Measurements from ENCODE around the gene SOWAHA.

Gene SOWAHA

DNA sequence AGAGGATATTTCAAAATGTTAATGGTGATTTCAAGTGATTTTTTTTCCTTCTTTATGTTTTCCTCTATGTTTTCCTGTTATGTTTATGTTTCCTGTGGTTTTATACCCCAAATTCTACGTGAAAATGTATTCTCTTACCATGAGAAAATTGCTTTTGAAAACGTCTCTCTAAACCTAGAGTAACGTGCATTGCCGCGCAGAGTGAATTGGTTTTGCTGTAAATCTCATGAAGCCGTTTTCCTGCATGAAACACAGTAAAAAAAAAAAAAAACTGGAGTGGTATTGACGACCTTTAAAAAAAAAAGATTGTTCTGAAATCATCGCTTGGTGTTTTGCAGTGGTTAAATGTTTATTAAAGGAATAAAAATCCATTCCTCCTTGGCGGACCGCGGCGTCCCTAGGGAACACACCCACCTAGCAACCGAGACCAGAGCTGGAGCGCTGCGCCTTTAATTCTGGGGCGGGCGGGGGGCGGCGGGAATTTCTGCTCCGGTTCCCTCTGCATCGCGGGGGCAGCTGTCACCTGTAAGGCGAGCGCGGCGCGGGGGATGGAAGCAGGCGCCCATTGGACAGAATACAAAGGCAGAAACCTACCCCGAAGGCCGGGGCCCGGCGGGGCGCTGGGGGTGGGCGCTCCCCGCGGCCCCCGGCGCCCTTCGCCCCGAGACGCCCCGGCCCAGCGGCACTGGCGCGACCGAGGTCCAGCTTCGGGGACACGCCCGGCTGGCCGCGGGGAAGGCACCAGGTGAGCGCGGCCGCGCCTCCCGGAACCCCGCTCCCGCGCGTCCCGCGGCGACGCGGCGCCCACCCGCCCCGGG is at the start of gene SOWAHA:
TSS of gene SOWAHA (plus strand) at position 522 of the 818 bp plus-strand sequence. CDS start 320 bp downstream, outside the sequence.
- H3K9me3 ChIP-seq (replicated peaks; ENCODE audit: insufficient read depth, low read length), result no peaks in the 10 kb centered on the region
- H4K20me1 ChIP-seq (ENCODE audit: insufficient read depth, low read length), result no peaks in the 10 kb centered on the region
- no peak for DNase-seq
- H3K9me2 ChIP-seq (replicated peaks; ENCODE audit: insufficient read depth, low read length), result no peaks in the 10 kb centered on the region
- TF ChIP-seq, protein P1, sequence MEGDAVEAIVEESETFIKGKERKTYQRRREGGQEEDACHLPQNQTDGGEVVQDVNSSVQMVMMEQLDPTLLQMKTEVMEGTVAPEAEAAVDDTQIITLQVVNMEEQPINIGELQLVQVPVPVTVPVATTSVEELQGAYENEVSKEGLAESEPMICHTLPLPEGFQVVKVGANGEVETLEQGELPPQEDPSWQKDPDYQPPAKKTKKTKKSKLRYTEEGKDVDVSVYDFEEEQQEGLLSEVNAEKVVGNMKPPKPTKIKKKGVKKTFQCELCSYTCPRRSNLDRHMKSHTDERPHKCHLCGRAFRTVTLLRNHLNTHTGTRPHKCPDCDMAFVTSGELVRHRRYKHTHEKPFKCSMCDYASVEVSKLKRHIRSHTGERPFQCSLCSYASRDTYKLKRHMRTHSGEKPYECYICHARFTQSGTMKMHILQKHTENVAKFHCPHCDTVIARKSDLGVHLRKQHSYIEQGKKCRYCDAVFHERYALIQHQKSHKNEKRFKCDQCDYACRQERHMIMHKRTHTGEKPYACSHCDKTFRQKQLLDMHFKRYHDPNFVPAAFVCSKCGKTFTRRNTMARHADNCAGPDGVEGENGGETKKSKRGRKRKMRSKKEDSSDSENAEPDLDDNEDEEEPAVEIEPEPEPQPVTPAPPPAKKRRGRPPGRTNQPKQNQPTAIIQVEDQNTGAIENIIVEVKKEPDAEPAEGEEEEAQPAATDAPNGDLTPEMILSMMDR (IDR thresholded peaks at IDR 0.05; ENCODE audit: low read length), result no peak
- TF ChIP-seq EZH2 (optimal IDR thresholded peaks at IDR 0.05; ENCODE audit: low read depth, low read length), result no peak
- TF ChIP-seq EZH2phosphoT487 (IDR thresholded peaks at IDR 0.05; ENCODE audit: low read length), result no peak
- H3K4me3 ChIP-seq (ENCODE audit: low read length), result 0 out of 2 replicates have a peak within 1 kb of the TSS, but pooled peaks have one; percentile 17
- H3K79me2 ChIP-seq (ENCODE audit: low read length), result no peaks in the 10 kb centered on the region
- H2AFZ ChIP-seq (ENCODE audit: low read length), result no peak within 1 kb of the TSS
- peak within 1 kb of the TSS; percentile 43; the same call in 1 of the 2 replicates for H3K4me2 ChIP-seq (ENCODE audit: low read depth, low read length)
- H3K36me3 ChIP-seq (replicated peaks; ENCODE audit: insufficient read depth, low read length), result no peaks in the 10 kb centered on the region
- H3K27me3 ChIP-seq (replicated peaks; ENCODE audit: insufficient read depth, low read length), result no peaks in the 10 kb centered on the region; the same call in 1 of the 2 replicates
- no peak within 1 kb of the TSS for H3K9ac ChIP-seq (ENCODE audit: low read length)
- H3K4me1 ChIP-seq (ENCODE audit: low read length), result no peaks in the 10 kb centered on the region
- H3K27ac ChIP-seq (ENCODE audit: low read length), result no peak within 1 kb of the TSS
- no peaks in the 10 kb centered on the region for H3F3A ChIP-seq (ENCODE audit: insufficient read depth, low read length)

DNA sequence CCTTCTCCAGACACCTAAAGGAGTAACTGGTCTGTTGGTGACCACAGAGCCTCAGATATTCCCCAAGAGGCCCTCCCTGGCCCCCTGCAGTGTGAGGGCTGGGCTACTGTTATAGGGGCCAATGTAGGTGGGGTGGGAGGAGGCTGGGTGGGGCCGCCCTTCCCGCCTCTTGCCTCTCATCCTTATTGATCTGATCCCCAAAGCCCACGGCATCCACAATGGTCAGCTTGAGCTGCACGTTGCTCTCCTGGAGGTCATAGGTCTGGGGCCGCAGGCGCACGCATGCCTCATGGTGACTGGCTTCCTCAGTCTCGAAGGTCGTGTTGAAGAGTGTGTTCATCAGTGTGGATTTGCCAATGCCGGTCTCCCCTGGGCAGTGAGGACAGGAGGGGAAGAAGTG is 49.1 kb upstream of the SOWAHA start:
- Histone ChIP-seq H3K4me3 (ENCODE audit: low read length) (no peak overlapping the region), H3K79me2 (ENCODE audit: low read length) (no peaks in the 10 kb centered on the region), H2AFZ (ENCODE audit: low read length) (no peak overlapping the region), H3K4me2 (ENCODE audit: low read depth, low read length) (no peak overlapping the region), H3K4me1 (ENCODE audit: low read length) (no peaks in the 10 kb centered on the region), H3K27ac (ENCODE audit: low read length) (no peak overlapping the region), H4K20me1 (ENCODE audit: insufficient read depth, low read length) (no peaks in the 10 kb centered on the region), H3K9me2 (replicated peaks; ENCODE audit: insufficient read depth, low read length) (no peaks in the 10 kb centered on the region), H3K27me3 (replicated peaks; ENCODE audit: insufficient read depth, low read length) (no peaks in the 10 kb centered on the region), H3K36me3 (replicated peaks; ENCODE audit: insufficient read depth, low read length) (no peaks in the 10 kb centered on the region), H3F3A (ENCODE audit: insufficient read depth, low read length) (no peaks in the 10 kb centered on the region), H3K9me3 (replicated peaks; ENCODE audit: insufficient read depth, low read length) (no peaks in the 10 kb centered on the region), H3K9ac (ENCODE audit: low read length) (no peak overlapping the region)
- TF ChIP-seq, protein P1 (IDR thresholded peaks at IDR 0.05; ENCODE audit: low read length), result no peak
- TF ChIP-seq EZH2 (optimal IDR thresholded peaks at IDR 0.05; ENCODE audit: low read depth, low read length) (no peak), EZH2phosphoT487 (IDR thresholded peaks at IDR 0.05; ENCODE audit: low read length) (no peak)
- DNase-seq, result no peak

DNA sequence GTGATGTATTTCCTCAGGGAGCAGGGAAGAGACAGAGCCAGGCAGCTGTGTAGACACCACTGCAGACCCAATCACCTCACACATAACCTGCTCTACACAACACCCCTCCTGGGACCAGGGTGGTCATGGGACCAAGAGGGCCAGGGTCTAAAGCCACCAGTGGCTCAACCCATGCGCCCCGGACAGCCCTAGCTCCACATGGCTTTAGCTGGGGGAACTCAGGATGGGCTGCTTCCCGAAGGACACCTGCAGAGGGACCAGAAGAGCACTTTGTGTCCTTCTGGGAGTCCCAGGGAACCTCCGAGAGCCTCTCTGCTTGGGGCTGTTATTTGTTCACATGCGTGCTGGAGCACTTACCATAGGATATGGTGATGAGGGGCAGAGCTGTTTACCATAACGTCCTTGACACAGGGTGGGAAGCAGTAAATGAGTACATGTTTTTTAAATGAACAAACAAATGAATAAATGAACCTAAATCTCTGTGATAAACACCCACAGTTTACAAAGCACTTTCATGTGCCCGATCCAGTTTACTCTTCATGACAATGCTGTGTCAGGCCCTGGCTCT is 48.3 kb upstream of the SOWAHA start:
- Histone ChIP-seq H3K4me2 (ENCODE audit: low read depth, low read length) (no peak overlapping the region), H3K9ac (ENCODE audit: low read length) (no peak overlapping the region), H3F3A (ENCODE audit: insufficient read depth, low read length) (no peaks in the 10 kb centered on the region), H3K4me3 (ENCODE audit: low read length) (no peak overlapping the region), H3K79me2 (ENCODE audit: low read length) (no peaks in the 10 kb centered on the region), H2AFZ (ENCODE audit: low read length) (no peak overlapping the region), H3K9me2 (replicated peaks; ENCODE audit: insufficient read depth, low read length) (no peaks in the 10 kb centered on the region), H3K36me3 (replicated peaks; ENCODE audit: insufficient read depth, low read length) (no peaks in the 10 kb centered on the region), H3K4me1 (ENCODE audit: low read length) (no peaks in the 10 kb centered on the region), H3K27me3 (replicated peaks; ENCODE audit: insufficient read depth, low read length) (no peaks in the 10 kb centered on the region), H4K20me1 (ENCODE audit: insufficient read depth, low read length) (no peaks in the 10 kb centered on the region), H3K9me3 (replicated peaks; ENCODE audit: insufficient read depth, low read length) (no peaks in the 10 kb centered on the region), H3K27ac (ENCODE audit: low read length) (no peak overlapping the region)
- no peak for TF ChIP-seq EZH2phosphoT487 (IDR thresholded peaks at IDR 0.05; ENCODE audit: low read length)
- TF ChIP-seq EZH2 (optimal IDR thresholded peaks at IDR 0.05; ENCODE audit: low read depth, low read length), result no peak
- TF ChIP-seq, protein P1 (IDR thresholded peaks at IDR 0.05; ENCODE audit: low read length), result no peak
- no peak for DNase-seq
